Measurements from ENCODE around the gene TMEM208. TPM values are rescaled to one million over a fixed set of nuclear protein-coding genes. Genes with fewer than 3 reads are reported as not detected.

TMEM208 gene
- total and polyA plus RNA-seq, 2 of the 13 experiments (the other 11 are each of a cell fraction or from before 2014, with no cell fraction given), result 58.8 to 72.9 TPM

DNA sequence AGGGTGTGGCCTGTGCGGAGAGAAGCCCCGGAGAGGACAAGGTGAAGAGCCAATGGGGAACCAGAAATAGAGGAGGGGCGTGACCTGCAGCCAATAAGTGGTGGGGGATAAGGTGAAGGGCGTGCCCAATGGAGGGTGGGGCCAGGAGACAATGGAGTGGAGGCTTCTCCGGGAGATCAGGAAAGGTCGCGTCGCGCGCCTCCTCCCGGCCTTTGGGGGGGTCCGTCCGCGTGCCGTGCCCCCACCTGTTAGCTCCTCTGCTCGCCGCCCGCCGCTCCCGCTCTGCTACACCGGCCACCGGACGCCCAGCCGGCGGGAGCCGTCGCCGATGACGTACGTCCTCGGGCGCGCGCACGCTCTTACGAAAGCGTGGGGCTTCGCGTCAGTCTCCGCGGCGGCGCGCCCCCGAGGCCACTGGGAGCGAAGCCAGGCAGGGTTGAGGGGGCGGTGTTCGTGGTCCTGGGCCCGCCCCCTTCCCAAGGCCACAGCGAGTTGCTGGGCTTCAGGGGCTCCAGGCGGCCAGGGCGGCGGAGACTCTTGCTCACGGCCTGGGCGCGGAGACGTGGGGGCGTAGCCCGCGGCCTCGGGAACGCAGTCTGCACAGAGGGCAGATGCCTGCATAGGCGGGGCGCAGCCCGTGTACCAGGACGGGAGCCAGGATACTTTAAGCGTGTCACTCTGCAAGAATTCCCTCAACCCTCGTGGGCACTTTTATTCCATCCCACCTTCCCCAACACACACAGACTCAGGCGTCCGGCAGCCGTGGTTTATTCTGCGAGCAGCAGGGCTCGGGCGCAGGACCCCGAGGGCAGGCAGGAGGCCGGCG lies 43.1 kb upstream of the TMEM208 start, which contains the start of gene MATCAP1 (continued):
- no peak for TF ChIP-seq NFIB (CRISPR knock-in tag; IDR thresholded peaks at IDR 0.05; ENCODE audit: borderline replicate concordance)
- peak; percentile 34; the same call in 1 of the 2 replicates for TF ChIP-seq POLR2AphosphoS5 (IDR thresholded peaks at IDR 0.05; ENCODE audit: low read depth, low read length)
- no peak for TF ChIP-seq HNF4A (CRISPR knock-in tag; IDR thresholded peaks at IDR 0.05)
- TF ChIP-seq, protein P1, sequence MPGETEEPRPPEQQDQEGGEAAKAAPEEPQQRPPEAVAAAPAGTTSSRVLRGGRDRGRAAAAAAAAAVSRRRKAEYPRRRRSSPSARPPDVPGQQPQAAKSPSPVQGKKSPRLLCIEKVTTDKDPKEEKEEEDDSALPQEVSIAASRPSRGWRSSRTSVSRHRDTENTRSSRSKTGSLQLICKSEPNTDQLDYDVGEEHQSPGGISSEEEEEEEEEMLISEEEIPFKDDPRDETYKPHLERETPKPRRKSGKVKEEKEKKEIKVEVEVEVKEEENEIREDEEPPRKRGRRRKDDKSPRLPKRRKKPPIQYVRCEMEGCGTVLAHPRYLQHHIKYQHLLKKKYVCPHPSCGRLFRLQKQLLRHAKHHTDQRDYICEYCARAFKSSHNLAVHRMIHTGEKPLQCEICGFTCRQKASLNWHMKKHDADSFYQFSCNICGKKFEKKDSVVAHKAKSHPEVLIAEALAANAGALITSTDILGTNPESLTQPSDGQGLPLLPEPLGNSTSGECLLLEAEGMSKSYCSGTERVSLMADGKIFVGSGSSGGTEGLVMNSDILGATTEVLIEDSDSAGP (CRISPR knock-in tag; IDR thresholded peaks at IDR 0.05; ENCODE audit: borderline replicate concordance), result peak; percentile 92; the same call in 1 of the 2 replicates
- TF ChIP-seq MIER3 (CRISPR knock-in tag; IDR thresholded peaks at IDR 0.05; ENCODE audit: borderline replicate concordance), result peak; percentile 83
- TF ChIP-seq ZSCAN31 (CRISPR knock-in tag; IDR thresholded peaks at IDR 0.05; ENCODE audit: low read depth), result no peak; the same call in 1 of the 2 replicates
- 0 out of 2 replicates have a peak, but pooled peaks have one; percentile 6 for TF ChIP-seq ZNF629 (CRISPR knock-in tag; conservative IDR thresholded peaks at IDR 0.05)
- TF ChIP-seq MED13 (CRISPR knock-in tag; IDR thresholded peaks at IDR 0.05), result no peak
- TF ChIP-seq FOXK2 (IDR thresholded peaks at IDR 0.05), result peak; percentile 37; the same call in 1 of the 2 replicates
- no peak for TF ChIP-seq ZNF577 (CRISPR knock-in tag; IDR thresholded peaks at IDR 0.05; ENCODE audit: borderline replicate concordance, low read depth)
- peak; percentile 79; the same call in 1 of the 2 replicates for TF ChIP-seq GLI4 (CRISPR knock-in tag; IDR thresholded peaks at IDR 0.05; ENCODE audit: borderline replicate concordance)
- no peak for TF ChIP-seq NFE2L2 (IDR thresholded peaks at IDR 0.05; ENCODE audit: low read length)
- TF ChIP-seq MZF1 (CRISPR knock-in tag; IDR thresholded peaks at IDR 0.05; ENCODE audit: borderline replicate concordance), result no peak
- peak; percentile 90 for TF ChIP-seq SMYD3 (CRISPR knock-in tag; IDR thresholded peaks at IDR 0.05)
- TF ChIP-seq MTF1 (CRISPR knock-in tag; IDR thresholded peaks at IDR 0.05), result no peak
- TF ChIP-seq, protein P2, sequence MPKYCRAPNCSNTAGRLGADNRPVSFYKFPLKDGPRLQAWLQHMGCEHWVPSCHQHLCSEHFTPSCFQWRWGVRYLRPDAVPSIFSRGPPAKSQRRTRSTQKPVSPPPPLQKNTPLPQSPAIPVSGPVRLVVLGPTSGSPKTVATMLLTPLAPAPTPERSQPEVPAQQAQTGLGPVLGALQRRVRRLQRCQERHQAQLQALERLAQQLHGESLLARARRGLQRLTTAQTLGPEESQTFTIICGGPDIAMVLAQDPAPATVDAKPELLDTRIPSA (CRISPR knock-in tag; IDR thresholded peaks at IDR 0.05; ENCODE audit: borderline replicate concordance), result no peak
- no peak for TF ChIP-seq ZNF10 (CRISPR knock-in tag; IDR thresholded peaks at IDR 0.05; ENCODE audit: borderline replicate concordance, low read depth)
- TF ChIP-seq, protein P3, sequence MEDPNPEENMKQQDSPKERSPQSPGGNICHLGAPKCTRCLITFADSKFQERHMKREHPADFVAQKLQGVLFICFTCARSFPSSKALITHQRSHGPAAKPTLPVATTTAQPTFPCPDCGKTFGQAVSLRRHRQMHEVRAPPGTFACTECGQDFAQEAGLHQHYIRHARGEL (CRISPR knock-in tag; IDR thresholded peaks at IDR 0.05), result no peak
- peak; percentile 57 for TF ChIP-seq CBX1 (IDR thresholded peaks at IDR 0.05; ENCODE audit: low read depth)
- peak; percentile 66; the same call in 1 of the 2 replicates for TF ChIP-seq PCBP1 (IDR thresholded peaks at IDR 0.05; ENCODE audit: borderline replicate concordance, low read depth, low read length)
- TF ChIP-seq, protein P4, sequence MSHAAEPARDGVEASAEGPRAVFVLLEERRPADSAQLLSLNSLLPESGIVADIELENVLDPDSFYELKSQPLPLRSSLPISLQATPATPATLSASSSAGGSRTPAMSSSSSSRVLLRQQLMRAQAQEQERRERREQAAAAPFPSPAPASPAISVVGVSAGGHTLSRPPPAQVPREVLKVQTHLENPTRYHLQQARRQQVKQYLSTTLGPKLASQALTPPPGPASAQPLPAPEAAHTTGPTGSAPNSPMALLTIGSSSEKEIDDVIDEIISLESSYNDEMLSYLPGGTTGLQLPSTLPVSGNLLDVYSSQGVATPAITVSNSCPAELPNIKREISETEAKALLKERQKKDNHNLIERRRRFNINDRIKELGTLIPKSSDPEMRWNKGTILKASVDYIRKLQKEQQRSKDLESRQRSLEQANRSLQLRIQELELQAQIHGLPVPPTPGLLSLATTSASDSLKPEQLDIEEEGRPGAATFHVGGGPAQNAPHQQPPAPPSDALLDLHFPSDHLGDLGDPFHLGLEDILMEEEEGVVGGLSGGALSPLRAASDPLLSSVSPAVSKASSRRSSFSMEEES (CRISPR knock-in tag; IDR thresholded peaks at IDR 0.05), result 0 out of 2 replicates have a peak, but pooled peaks have one; percentile 23
- peak; percentile 88 for TF ChIP-seq ZNF605 (CRISPR knock-in tag; IDR thresholded peaks at IDR 0.05)
- peak; percentile 76; the same call in 1 of the 2 replicates for TF ChIP-seq TSC22D2 (CRISPR knock-in tag; IDR thresholded peaks at IDR 0.05; ENCODE audit: borderline replicate concordance)
- TF ChIP-seq ZNF556 (CRISPR knock-in tag; IDR thresholded peaks at IDR 0.05; ENCODE audit: borderline replicate concordance), result peak; percentile 69; the same call in 1 of the 2 replicates
- TF ChIP-seq, protein P5, sequence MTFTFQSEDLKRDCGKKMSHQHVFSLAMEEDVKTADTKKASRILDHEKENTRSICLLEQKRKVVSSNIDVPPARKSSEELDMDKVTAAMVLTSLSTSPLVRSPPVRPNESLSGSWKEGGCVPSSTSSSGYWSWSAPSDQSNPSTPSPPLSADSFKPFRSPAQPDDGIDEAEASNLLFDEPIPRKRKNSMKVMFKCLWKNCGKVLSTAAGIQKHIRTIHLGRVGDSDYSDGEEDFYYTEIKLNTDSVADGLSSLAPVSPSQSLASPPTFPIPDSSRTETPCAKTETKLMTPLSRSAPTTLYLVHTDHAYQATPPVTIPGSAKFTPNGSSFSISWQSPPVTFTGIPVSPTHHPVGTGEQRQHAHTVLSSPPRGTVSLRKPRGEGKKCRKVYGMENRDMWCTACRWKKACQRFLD (CRISPR knock-in tag; IDR thresholded peaks at IDR 0.05; ENCODE audit: borderline replicate concordance), result peak; percentile 22; the same call in 1 of the 2 replicates

Measured in HepG2 (cell line).